Activated naive CD4-positive, alpha-beta T cell treated with anti-CD3 and anti-CD28 coated beads for 36 hours (primary cell): Measurements from ENCODE around the gene ITPKA. TPM values are rescaled to one million over a fixed set of nuclear protein-coding genes. Genes with fewer than 3 reads are reported as not detected.
"Not testable (repeated sequence)": the region's sequence is repeated elsewhere in the genome, so short reads cannot be mapped to it uniquely, and the experiment has no call there.

ENCODE experiments used
- CTCF ChIA-PET: fragments of 350-600 bp; sonication (Branson Sonifier 250); formaldehyde crosslinking; loops from one replicate; lab custom pipeline; 2021; ENCODE audit warnings: antibody characterized with exemption; lab: Charles Lee
- DNase-seq: peaks from one replicate; pipeline ENCODE4 v3.0.0-alpha.2; 2020
- H3K27ac Mint-ChIP-seq: one replicate; pipeline ENCODE4 v1.8.0; 2021; ENCODE audit warnings: mild to moderate bottlenecking, mixed read lengths
- H3K27me3 Mint-ChIP-seq: one replicate; pipeline ENCODE4 v1.8.0; 2021; ENCODE audit warnings: low read depth, mixed read lengths
- H3K36me3 Mint-ChIP-seq: one replicate; pipeline ENCODE4 v1.8.0; 2021; ENCODE audit warnings: low read depth, mixed read lengths
- H3K4me1 Mint-ChIP-seq: one replicate; pipeline ENCODE4 v1.8.0; 2021; ENCODE audit warnings: low read depth, mixed read lengths
- H3K4me3 Mint-ChIP-seq: one replicate; pipeline ENCODE4 v1.8.0; 2021; ENCODE audit warnings: mild to moderate bottlenecking, moderate library complexity, mixed read lengths
- H3K9me3 Mint-ChIP-seq: one replicate; pipeline ENCODE4 v1.8.0; 2021; ENCODE audit warnings: mixed read lengths
- intact Hi-C: fragments of 100-400 bp; cut with micrococcal nuclease; formaldehyde crosslinking; loops from one replicate; pipeline ENCODE4 v1.15.1; 2023
- total RNA-seq, 2 experiments: library from RNA; stranded (reverse); gene quantifications; one replicate each; pipeline ENCODE4 v1.2.3, GENCODE V29; 2021

ITPKA gene
- total RNA-seq: 1 to 10 TPM; 1.0 to 1.7 TPM

DNA sequence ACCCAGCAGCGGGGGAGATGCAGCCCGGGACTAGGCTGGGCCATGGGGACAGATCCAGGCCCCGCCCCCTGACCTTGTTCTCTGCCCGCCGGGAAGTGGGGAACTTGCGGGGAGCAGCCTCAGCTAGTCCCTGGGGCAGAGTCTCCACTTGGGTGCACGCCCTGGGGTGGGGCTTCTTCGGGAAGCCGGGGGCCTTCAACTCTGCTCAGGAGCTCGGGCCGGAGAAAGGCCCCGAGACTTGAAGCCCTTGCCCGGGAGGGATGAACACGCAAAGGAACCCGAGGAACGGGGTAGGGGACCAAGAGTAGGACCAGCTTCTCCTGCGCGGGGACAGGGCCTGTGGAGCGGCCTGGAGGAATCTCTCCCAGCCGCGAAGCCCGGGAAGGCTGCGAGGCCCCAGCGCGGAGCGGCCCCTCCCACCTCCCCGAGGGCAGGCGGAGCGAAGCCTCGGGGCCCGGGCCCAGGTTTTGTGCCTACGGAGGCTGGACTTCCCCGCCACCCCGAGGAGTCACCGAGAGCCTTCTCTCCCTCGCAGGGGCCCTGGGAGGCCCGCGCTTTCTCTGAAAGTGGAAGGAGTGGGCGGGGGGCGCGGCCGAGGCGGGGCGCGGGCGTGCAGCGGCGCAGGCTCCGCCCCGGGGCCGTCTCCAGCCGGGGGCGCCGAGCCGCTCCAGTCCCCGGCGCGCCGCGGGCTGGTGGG is at the start of gene ITPKA:
ITPKA (plus strand) TSS at position 670 of the 697 bp plus-strand sequence. CDS start 54 bp downstream, outside the sequence.
- intact Hi-C loops: loop anchor here (1.0 to 5.0 kb wide), 9 partner anchors 8 to 444 kb away; partner anchors contain the start of genes NDUFAF1, NUSAP1, OIP5 and RPAP1
- no peaks in the 10 kb centered on the region for H3K36me3 Mint-ChIP-seq
- DNase-seq: peak; percentile 95
- peaks cover 32% of the 10 kb centered on the region for H3K4me1 Mint-ChIP-seq
- peaks cover 38% of the 10 kb centered on the region for H3K27me3 Mint-ChIP-seq
- CTCF ChIA-PET: interaction anchor here (0.7 to 1.2 kb wide), 3 partner anchors 12 to 28 kb away, joined by 3 to 9 read pairs (median 3); no protein-coding TSS in a partner anchor
- H3K27ac Mint-ChIP-seq: peak within 1 kb of the TSS; percentile 3
- no peaks in the 10 kb centered on the region for H3K9me3 Mint-ChIP-seq
- peak within 1 kb of the TSS; percentile 59 for H3K4me3 Mint-ChIP-seq

DNA sequence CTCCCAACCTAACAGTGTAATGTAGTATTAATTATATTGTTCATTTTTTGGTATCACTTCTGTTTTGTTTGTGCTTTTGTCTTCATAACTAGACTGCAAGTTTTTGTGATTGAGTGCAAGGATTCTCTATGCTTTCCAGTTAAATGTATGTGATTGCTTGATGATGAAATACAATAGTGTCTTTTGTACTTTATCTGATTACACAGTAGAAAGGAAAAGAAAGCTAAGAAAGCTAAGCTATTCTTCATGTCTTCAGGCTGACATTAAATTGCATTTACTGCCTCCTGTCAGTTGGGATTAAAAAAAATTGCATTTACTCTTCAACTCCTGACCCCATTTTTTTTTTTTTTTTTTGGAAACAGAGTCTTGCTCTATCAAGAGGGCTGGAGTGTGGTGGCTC is 48.3 kb upstream of the ITPKA start:
- Mint-ChIP-seq H3K36me3 (peaks cover 10% of the 10 kb centered on the region), H3K27me3 (no peaks in the 10 kb centered on the region), H3K4me3 (no peak overlapping the region), H3K4me1 (peaks cover 5% of the 10 kb centered on the region), H3K9me3 (no peaks in the 10 kb centered on the region), H3K27ac (no peak overlapping the region)
- no peak for DNase-seq
- intact Hi-C loops: no loop called here
- CTCF ChIA-PET: interaction anchor here (0.9 to 1.0 kb wide), 2 partner anchors 15 to 24 kb away, joined by 3 read pairs; no protein-coding TSS in a partner anchor

DNA sequence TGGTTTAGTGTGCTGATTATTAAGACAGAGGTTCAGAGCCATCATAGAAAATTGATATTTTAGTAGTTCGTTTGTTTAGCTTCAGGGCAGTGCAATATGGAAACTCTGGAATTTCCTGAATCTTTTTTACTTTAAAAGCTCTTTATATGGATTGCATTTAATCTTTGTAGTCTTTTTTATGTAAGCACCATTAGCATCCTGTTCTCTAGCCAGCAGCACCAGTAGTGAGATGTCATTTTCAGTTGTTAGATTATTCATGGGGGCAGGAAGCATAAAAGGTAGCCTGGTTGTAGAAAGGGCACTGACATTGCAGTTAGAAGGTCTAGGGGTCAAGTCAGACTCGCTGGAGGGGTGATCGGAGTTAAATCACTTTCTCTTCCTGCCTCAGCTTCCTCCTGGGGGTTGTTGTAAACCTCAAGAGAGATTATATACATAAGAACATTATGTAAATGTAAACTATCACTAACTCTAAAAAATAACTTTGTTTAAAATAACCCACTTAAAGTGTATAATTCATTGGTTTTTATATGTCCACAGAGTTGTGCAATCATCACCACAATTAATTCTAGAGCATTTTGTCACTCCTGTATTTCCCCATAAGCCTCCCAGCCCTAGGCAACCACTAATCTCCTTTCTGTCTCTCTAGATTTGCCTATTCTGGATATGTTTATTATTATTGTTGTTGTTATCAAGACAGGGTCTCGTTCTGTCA is 31.4 kb upstream of the ITPKA start:
- no peaks in the 10 kb centered on the region for H3K4me1 Mint-ChIP-seq
- no peaks in the 10 kb centered on the region for H3K27me3 Mint-ChIP-seq
- CTCF ChIA-PET: no interaction called here
- H3K27ac Mint-ChIP-seq: no peak overlapping the region
- intact Hi-C loops: no loop called here
- H3K9me3 Mint-ChIP-seq: no peaks in the 10 kb centered on the region
- no peak overlapping the region for H3K4me3 Mint-ChIP-seq
- H3K36me3 Mint-ChIP-seq: peaks cover 22% of the 10 kb centered on the region
- no peak for DNase-seq

DNA sequence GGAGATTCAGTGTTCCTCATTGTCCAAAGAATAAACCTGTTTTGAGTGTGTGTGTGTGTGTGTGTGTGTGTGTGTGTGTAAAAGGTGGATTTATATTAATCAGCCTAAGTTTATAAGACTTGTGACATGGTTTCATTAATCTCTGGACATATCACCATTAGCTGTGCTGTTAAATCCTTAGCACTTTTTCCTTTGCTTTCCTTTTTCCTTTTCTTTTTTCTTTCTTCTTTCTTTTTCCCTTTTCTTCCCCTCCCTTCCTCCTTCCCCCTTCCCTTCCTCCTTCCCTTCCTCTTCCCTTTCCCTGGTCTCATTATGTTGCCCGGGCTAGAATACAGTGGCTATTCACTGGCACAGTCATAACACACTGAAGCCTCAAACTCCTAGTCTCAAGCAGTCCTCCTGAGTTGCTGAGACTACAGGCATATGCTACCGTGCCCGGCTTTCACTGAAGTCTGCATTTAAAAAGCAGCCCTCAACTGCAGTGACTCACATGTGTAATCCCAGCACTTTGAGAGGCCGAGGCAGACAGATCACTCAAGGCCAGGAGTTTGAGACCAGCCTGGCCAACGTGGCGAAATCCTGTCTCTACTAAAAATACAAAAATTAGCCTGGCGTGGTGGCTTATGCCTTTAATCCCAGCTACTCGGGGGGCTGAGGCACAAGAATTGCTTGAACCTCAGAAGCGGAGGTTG is 28.6 kb upstream of the ITPKA start:
- Mint-ChIP-seq H3K9me3 (no peaks in the 10 kb centered on the region), H3K4me3 (no peak overlapping the region), H3K27ac (no peak overlapping the region), H3K4me1 (no peaks in the 10 kb centered on the region), H3K36me3 (peaks cover 20% of the 10 kb centered on the region), H3K27me3 (no peaks in the 10 kb centered on the region)
- CTCF ChIA-PET: interaction anchor here (0.6 to 2.6 kb wide), 24 partner anchors 10 to 366 kb away, joined by 3 to 34 read pairs (median 4); partner anchors contain the start of genes ITPKA and RPAP1
- intact Hi-C loops: loop anchor here (1.0 to 5.0 kb wide), 2 partner anchors 93 to 137 kb away; no protein-coding TSS in a partner anchor
- DNase-seq: no peak

DNA sequence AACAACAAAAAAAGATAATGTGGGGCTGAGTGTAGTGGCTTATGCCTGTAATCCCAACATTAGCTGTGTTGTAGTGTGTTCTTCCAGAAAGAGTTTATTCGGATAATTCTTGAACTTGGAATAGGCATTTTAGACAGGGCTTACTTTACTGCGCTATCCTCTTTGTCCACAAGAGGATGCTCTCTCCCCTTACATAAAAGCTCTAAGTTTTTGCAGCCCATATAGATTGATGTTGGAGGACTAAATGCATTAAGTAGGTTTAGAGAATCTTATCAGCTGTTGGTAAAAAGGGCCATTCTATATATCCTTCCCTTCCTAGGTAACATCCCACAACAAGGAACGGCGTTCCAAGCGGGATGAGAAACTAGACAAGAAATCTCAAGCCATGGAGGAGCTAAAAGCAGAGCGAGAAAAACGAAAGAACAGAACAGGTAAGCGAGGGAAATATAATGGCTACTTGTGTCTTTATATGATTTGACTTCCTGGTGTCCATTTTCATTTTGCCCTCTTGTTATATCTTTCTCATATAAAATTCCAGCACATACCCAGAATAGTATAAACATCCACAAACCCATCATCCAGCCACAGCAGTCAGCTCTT is 27.8 kb upstream of the ITPKA start:
- H3K9me3 Mint-ChIP-seq: no peaks in the 10 kb centered on the region
- peak; percentile 57 for DNase-seq
- CTCF ChIA-PET: interaction anchor here (0.6 to 2.6 kb wide), 36 partner anchors 9 to 1433 kb away, joined by 3 to 34 read pairs (median 4); partner anchors contain the start of genes ITPKA and RPAP1
- no peak overlapping the region for H3K4me3 Mint-ChIP-seq
- H3K4me1 Mint-ChIP-seq: no peaks in the 10 kb centered on the region
- no peaks in the 10 kb centered on the region for H3K27me3 Mint-ChIP-seq
- no peak overlapping the region for H3K27ac Mint-ChIP-seq
- H3K36me3 Mint-ChIP-seq: peaks cover 24% of the 10 kb centered on the region
- intact Hi-C loops: loop anchor here (1.0 to 5.0 kb wide), 7 partner anchors 24 to 345 kb away; partner anchors contain the start of gene MGA

DNA sequence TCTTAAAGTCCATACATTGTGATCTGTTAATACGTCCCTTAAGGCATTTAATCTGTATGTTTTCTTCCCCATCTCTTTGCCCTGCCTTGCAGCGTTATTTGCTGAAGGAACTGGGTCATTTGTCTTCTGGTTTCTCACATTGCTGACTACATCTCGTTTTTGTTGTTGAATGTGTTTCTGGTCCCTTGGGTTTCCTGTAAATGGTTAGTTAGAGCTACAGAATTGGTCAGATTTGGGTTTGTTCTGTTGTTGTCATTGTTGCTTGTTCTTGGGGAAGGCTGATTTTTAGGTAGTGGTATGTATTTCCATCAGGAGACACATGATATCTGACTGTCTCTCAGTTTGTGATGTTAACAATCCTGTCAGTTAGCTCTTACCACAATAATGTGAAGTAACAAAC is 27.0 kb upstream of the ITPKA start:
- intact Hi-C loops: loop anchor here (1.0 to 5.0 kb wide), 6 partner anchors 24 to 344 kb away; partner anchors contain the start of gene MGA
- H3K36me3 Mint-ChIP-seq: peaks cover 30% of the 10 kb centered on the region
- DNase-seq: no peak
- no peaks in the 10 kb centered on the region for H3K27me3 Mint-ChIP-seq
- no peaks in the 10 kb centered on the region for H3K4me1 Mint-ChIP-seq
- H3K4me3 Mint-ChIP-seq: no peak overlapping the region
- no peak overlapping the region for H3K27ac Mint-ChIP-seq
- CTCF ChIA-PET: interaction anchor here (0.6 to 2.6 kb wide), 25 partner anchors 9 to 681 kb away, joined by 3 to 34 read pairs (median 4); partner anchors contain the start of genes ITPKA and RPAP1
- H3K9me3 Mint-ChIP-seq: no peaks in the 10 kb centered on the region

DNA sequence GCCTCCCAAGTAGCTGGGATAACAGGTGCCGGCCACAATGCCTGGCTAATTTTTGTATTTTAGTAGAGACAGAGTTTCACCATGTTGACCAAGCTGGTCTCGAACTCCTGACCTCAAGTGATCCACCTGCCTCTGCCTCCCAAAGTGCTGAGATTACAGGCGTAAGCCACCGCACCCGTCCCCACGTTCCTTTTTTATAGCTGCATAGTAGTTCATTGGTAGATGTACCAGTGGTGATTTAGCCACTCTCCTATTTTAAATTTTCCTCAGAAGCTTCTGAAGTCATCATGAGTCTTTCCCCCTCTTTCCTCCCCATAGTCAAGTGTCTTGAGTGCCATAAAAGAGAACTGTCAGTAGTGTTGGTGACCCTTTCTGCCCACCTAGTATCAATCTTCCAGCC is 24.0 kb upstream of the ITPKA start:
- H3K9me3 Mint-ChIP-seq, H3K4me3 Mint-ChIP-seq, DNase-seq, H3K27ac Mint-ChIP-seq, H3K4me1 Mint-ChIP-seq, H3K27me3 Mint-ChIP-seq: not testable (repeated sequence)
- H3K36me3 Mint-ChIP-seq: peaks cover 31% of the 10 kb centered on the region
- CTCF ChIA-PET: interaction anchor here (0.9 to 1.2 kb wide), 2 partner anchors 19 to 37 kb away, joined by 3 to 4 read pairs; no protein-coding TSS in a partner anchor
- intact Hi-C loops: loop anchor here (5.0 kb wide), 1 partner anchor 133 kb away; no protein-coding TSS in a partner anchor

DNA sequence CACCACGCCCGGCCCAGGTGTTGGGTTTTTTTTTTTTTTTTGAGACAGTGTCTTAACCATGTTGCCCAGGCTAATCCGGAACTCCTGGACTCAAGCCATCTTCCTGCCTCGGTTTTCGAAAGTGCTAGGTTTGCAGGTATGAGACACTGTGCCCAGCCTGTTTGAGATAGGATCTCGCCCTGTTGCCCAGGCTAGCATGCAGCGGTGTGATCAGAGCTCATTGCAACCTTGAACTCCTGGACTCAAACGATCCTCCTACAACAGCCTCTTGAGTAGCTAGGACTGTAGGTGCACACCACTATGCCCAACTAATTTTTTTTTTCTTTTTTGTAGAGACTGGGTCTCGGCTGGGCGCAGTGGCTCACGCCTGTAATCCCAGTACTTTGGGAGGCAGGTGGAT is 20.3 kb upstream of the ITPKA start:
- Mint-ChIP-seq H3K4me3 (no peak overlapping the region), H3K9me3 (no peaks in the 10 kb centered on the region), H3K4me1 (peaks cover 8% of the 10 kb centered on the region), H3K27ac (no peak overlapping the region), H3K27me3 (no peaks in the 10 kb centered on the region), H3K36me3 (peaks cover 46% of the 10 kb centered on the region)
- intact Hi-C loops: no loop called here
- no peak for DNase-seq
- CTCF ChIA-PET: interaction anchor here (0.8 kb wide), 1 partner anchor 29 kb away, joined by 4 read pairs; no protein-coding TSS in a partner anchor

DNA sequence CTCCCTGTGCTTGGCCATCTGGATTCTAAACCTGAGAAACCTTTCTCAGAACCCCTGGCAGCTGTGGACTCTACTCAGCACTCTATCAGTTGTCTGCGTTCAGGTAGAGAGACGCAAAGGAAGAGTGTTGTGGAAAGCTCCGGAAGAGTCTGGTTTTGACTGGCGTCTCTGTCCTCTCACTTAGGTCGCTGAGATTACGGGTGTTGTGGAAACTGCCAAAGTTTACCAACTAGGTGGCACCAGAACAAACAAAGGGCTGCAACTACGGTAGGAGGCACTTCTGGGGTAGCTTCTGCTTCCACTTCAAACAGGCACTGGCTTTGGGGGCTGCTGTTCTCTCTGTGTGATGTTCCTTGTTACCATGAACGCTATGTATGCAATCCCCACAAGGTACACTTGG is 19.2 kb upstream of the ITPKA start:
- CTCF ChIA-PET: interaction anchor here (0.6 to 3.1 kb wide), 2 partner anchors 8 to 150 kb away, joined by 3 to 13 read pairs; no protein-coding TSS in a partner anchor
- H3K27ac Mint-ChIP-seq: no peak overlapping the region

DNA sequence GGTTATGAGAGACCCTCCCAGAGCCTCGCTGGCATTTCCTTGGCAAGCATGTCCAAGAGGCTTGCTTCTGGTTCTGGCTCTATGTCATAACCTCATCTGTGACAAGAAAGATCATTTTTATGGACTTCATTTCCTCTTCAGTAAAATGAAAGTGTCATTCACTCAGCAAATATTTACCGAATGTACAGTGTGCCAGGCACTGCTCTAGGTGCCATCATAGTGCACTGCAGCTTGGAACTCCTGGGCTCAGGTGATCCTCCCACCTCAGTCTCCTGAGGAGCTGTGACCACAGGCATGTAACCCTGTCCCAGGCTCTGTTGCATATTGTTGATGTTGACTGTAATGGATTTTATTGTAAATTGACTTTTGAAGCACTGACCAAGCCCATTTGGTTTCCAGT is 18.7 kb upstream of the ITPKA start:
- H3K4me3 Mint-ChIP-seq: no peak overlapping the region
- intact Hi-C loops: no loop called here
- DNase-seq: no peak
- H3K27ac Mint-ChIP-seq: no peak overlapping the region
- CTCF ChIA-PET: interaction anchor here (0.6 to 3.1 kb wide), 4 partner anchors 9 to 336 kb away, joined by 3 to 13 read pairs (median 3); no protein-coding TSS in a partner anchor
- no peaks in the 10 kb centered on the region for H3K9me3 Mint-ChIP-seq
- peaks cover 8% of the 10 kb centered on the region for H3K4me1 Mint-ChIP-seq
- H3K36me3 Mint-ChIP-seq: peaks cover 44% of the 10 kb centered on the region
- no peaks in the 10 kb centered on the region for H3K27me3 Mint-ChIP-seq

More for the DNA sequence above, 19.2 kb upstream of the ITPKA start:
- no peaks in the 10 kb centered on the region for H3K9me3 Mint-ChIP-seq
- H3K27me3 Mint-ChIP-seq: no peaks in the 10 kb centered on the region
- peaks cover 8% of the 10 kb centered on the region for H3K4me1 Mint-ChIP-seq
- DNase-seq: no peak
- intact Hi-C loops: no loop called here
- no peak overlapping the region for H3K4me3 Mint-ChIP-seq
- H3K36me3 Mint-ChIP-seq: peaks cover 48% of the 10 kb centered on the region

DNA sequence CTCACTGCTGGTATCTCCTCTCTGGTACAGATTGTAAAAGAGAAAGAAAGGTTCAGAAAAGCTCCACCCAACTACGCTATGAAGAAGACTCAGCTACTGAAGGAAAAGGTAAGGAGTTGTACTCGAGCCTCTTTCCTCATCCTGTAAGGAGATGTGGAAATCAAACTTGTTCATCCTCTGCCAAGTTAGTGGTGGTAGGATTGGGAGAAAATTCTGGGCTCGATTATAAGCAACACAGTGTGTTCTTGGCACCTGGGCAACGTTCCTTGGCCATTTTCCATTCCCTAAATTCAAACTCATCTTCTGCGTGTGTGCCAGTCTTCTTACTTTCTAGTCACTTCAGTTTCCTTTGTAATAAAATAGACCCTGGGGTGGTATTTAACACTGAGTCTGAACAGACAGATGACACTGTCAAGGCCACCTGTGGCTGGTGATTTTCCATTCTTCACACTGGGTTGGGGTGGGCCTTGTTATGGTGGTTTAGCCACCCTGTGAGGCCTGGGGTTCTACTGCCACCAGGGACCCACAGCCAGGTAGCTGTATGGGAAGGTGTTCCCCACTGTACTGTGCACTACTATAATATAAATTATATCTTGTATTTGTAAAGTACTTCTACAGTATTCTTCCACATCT is 17.1 kb upstream of the ITPKA start:
- CTCF ChIA-PET: interaction anchor here (3.1 kb wide), 1 partner anchor 10 kb away, joined by 13 read pairs; no protein-coding TSS in a partner anchor
- Mint-ChIP-seq H3K9me3 (no peaks in the 10 kb centered on the region), H3K4me1 (peaks cover 8% of the 10 kb centered on the region), H3K27me3 (no peaks in the 10 kb centered on the region), H3K27ac (no peak overlapping the region), H3K36me3 (peaks cover 48% of the 10 kb centered on the region), H3K4me3 (no peak overlapping the region)
- DNase-seq: no peak
- intact Hi-C loops: no loop called here
